NCI-H1436 treated with DMSO at 0.1 percent for 48 hours (cell line): ENCODE results near the gene EYA4.
"Not testable (repeated sequence)": the region's sequence is repeated elsewhere in the genome, so short reads cannot be mapped to it uniquely, and the experiment has no call there.

ENCODE experiments used
- DNase-seq: peaks from one replicate; lab custom pipeline; 2025; lab: John Stamatoyannopoulos, UW

The EYA4 gene

DNA sequence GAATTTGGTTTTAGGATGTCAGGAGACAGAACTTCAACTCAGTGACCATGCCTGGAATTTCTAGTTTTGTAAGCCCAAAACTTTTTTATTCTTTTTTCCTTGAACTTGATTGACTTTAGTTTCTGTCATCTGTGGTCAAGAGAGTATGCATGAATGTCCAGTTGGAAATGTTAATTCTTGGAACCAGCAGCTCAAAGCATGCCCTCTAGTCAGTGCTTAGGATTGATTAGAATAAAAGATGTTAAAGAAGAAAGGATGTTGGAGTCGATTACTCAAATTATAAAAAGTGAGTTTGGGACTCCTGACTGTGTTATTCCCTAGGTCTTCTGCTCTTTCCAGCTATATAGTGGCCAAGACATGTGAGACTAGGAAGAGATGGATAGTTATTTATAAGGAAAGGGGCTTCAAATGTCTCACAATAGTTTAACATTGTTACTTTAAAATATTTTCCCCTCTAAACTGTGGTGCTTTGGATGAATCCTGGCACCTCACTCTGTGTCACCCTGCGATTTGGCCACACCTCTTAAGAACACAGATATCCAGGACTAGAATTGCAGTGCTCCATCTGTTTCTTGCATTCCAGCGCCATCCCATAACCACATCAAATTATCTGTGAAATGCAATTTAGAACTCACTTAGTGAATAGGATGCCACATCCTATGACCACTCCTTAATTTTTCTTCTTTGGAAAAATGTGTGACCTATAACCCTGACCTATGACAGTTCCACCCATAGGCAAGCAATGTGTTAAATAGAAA is 298.5 kb downstream of the EYA4 start:
- DNase-seq = no peak

DNA sequence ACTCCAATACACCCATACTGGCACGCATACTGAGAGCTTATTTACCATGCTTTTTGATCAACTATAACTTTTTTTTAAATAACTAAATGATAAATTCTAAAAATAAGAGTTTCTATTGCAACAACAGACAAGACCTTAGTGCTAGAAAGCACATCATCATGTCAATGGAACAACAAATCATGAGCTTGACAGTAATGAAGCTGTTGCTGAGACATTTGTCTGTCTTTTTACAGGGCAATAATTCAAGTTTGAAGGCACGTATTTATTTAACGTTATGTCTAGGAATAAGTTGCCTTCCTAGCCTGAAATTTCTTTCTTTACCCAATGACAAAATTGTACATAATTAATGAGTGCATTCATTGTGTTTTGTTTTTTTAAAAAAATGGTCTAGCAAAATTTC is 299.2 kb downstream of the EYA4 start:
- DNase-seq = no peak

DNA sequence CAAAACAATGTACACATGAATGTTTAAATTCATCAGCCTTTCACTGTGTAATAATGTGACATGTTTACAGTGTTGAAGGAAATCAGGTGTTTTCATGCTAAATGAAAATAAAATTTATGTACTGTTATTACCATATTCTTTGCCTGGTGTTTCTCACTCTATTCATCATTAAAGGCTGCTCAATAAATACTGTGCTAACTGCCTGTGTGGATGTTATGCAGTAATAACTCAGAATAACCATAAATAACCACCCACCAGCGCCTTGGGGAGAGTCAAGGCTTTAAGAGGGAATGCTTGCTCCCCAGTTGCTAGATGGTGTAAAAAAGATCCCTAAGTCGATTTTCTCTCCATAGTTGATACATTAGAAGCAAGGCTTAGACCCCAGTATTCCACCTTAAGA is 299.9 kb downstream of the EYA4 start:
- DNase-seq = no peak

DNA sequence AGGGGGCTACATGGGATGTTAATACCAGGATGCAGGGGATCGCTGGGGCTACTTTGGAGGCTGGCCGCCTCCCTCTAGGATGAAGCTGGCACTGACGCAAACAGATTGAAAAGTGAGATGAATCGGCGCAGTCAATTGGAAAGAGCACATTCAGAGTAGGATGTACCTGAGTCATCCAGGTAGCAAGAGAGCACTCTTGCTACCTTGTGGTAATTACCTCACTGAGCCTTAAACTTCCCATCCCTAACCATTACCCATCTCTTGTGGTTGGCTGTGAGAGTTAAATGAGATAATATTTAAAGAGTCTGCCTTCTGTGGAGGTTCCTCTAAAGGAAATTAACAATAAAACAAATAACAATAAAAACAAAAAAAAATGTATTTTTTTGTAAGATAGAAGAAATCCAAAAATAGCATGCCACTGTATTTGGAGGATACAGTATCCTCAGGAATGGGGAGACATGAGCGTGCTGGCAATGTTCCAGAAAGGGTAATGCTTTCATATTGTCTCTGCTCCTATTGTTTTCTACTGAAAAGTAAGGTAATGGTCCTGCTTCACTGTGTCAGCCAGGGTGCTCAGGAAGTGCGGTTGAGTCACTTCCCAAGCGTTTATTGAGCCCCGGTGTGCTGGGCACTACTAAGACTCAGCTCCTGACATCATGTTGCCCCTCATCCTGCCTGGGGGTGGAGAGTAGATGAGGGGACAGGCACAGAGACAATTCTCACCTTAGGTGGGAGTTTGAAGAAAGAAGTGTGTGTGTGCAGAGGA is 301.1 kb downstream of the EYA4 start:
- DNase-seq = no peak

DNA sequence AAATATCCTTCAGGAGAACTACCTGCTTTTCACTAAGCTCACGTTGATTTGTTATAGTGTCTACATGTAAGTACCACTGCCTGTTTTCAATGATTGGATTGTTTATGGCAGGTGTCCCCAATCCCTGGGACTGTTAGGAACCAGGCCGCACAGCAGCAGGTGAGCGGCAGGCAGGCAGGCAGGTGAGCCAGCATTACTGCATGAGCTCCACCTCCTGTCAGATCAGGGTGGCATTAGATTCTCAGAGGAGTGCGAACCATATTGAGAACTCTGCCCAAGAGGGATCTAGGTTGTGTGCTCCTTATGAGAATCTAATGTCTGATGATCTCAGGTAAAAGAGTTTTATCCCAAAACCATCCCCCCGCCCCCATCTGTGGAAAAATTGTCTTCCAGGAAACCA is 303.3 kb downstream of the EYA4 start:
- DNase-seq = no peak

DNA sequence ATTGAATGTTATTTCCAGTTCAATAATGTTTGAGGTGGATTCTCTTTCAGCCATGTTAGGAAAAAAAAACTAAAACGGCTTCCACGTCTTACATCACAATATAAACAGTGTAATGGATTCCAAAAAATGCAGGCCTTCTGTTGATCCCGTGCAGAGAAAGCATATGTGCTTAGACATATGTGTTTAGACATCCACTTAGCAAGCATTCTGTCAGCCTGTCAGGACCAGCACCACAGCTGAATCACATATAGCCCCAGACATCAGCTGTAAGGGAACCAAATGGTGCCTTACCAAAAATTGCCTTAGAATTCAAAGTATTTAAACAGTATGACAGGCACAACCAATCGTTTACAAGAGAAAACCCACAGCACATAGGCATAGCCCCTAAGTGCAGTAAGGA is 304.9 kb downstream of the EYA4 start:
- DNase-seq = no peak

DNA sequence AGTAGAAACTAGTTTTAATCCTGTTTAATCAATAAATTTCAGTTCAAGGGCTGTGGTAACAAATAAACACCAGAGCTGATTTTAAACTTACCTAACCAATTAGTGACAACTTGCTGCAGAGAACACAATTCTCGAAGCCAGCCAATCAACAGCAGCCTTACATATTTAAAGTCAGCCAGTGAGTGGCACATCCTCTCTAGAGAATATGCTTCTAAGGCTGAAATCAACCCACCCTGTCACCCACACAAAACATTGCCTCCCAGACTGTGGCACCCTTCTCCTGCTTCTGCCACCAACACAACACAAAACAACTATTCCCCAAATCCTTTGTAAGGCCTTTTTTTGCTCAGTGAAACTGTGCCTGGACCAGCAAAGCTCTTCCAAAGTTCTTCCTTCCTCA is 306.0 kb downstream of the EYA4 start:
- DNase-seq = no peak

DNA sequence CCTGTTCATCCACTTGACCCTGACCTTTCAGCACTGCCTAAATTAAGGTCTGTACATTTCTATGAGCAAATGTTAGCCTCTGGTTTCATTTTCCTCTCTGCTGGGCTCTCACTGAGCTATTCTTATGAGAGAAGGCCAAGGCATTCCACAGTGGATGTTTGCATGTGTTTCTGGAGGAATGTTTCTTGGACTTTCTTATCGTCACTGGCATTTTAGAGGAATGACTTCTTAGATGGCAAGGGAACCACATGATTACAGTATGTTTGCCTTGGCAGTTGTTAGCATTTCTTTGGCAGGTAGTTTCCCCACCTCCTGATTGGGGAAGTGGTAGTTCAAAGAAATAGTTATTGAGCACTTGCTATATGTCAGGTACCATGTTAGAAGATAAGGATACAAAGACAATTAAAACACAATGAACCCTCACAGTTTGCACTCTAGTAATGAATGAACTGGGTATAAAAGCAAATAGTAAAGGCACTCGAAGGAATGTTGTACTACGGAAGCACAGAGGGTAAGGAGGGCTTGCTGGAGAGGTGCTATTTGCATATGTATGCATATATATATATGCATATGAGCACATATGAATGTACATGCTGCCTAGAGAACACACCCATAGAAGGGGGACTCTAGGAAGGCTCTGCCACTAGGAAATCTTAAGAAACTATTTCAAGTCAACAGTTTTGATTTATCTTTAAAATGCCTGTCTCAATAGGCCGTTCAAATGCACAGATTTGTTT is 307.4 kb downstream of the EYA4 start:
- DNase-seq = no peak

DNA sequence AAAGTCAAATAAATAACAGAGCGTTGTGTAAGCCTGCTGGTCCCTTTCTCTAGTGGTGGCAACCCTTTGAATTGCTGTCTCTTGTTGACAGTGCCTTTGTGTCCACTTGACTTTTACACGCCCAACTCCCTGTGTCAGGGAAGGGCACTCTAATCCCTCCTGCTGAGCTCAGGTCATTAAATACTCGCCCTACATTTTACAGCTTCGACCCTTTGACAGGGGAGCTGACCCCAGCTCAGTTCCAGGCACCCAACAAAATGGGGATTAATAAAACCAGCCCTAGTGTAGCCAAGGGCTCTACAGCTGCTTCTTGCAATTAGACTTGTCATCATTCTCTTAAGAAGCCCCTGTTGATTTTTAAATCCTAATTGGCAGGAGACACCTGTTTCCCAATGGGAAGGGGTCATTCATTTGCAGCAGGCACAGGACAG is 308.2 kb downstream of the EYA4 start:
- DNase-seq = no peak

DNA sequence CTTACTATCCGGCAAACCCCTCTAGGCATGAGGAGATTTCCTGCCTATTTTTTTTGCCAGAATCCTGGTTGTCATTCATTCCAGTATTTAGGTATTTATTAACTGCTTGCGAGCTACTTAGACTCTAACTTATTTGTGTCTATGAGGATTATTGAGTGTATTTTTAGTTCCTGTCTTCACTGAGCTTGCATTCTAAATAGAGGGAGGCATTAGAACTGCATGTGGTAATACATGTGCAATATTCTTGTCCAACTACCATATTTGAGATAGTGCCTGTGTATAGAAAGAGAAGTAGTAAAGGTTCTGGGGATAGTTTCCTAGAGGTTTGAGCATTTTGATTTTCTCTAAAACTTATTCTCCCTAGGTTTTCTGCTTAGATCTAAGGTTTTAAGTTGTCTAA is 308.9 kb downstream of the EYA4 start:
- DNase-seq = no peak

DNA sequence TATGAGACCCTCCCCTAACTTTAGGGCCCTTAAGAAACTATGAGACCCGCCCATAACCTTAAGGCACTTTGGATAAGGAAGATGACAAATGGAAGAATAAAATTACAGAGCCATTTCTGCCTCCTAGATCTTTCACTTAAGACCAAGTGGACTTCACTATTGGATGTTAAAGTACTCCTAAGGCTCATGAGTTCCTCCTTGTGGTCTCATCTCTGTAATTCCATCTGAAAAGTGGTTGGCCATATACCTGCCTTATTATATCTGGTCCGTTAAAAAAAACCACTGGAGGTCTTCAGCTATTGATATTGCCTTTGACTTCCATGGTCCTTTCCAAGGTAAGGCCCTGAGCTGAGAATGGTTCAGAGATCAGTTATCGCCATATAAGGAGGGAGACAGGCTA is 310.3 kb downstream of the EYA4 start:
- no peak for DNase-seq

DNA sequence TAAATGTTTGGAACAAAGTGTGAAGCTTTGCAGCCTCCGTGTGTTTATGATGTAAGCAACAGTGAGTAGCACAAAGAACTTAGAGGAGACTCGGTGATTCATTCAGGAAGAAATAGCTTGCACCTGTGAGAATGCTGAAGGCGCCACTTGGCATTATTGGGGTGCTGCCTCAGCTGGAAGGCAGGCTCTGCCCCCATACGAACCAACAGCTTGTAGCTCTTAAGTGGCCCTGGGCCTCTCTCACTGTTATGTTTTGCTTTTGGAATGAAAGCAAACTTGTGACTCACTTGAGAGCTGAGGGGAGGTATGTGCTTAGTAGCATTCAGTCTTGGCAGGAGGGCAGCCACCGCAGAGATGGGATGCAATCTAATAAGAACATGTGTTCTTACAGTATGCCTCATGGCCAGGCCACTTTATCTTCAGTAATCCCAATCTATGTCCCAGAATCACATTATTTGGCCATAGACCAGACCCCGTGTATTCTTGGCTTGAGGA is 310.7 kb downstream of the EYA4 start:
- DNase-seq = no peak

DNA sequence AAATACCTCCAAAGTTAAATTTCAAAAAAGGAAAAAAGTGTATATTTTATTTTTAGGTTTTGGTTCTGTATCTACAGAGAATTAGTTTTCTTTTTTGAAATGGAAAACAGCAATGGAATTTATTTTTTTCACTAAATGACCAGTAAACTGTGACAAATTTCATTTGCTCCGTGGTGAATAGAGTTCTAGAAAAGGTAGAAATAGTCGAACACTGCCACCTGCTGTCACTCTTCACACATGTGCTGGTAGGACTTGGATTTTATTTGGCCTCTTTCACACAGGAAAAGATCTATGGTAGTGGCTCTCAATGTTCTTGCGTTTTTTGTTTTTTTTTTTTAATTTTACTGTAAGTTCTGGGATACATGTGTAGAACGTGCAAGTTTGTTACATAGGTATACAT is 312.5 kb downstream of the EYA4 start:
- DNase-seq = no peak

DNA sequence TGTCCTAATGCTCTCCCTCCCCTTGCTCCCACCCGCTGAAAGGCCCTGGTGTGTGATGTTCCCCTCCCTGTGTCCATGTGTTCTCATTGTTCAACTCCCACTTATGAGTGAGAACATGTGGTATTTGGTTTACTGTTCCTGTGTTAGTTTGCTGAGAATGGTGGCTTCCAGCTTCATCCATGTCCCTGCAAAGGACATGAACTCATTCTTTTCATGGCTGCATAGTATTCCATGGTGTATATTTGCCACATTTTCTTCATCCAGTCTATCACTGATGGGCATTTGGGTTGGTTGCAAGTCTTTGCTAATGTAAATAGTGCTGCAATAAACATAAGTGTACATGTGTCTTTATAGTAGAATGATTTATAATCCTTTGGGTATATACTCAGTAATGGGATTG is 313.0 kb downstream of the EYA4 start:
- not testable (repeated sequence) for DNase-seq

DNA sequence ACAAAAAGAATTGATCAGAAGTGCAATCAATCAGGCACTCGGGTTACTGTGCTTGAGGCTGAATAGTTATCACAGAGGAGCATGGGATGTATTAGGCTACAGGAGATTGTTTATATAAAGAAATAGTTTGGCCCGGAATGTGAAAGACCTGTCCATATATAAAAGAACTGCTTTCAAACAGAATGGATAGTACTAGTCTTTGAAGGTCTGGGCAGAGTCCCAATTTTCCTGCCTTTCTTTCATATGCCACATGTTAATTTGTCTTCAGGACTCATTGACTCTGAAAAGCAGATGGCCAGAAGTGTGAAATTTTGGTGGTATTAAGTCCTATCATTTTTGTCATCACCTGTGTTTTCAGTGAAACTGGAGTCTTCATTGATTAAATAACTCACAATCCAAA is 314.5 kb downstream of the EYA4 start:
- DNase-seq = no peak

DNA sequence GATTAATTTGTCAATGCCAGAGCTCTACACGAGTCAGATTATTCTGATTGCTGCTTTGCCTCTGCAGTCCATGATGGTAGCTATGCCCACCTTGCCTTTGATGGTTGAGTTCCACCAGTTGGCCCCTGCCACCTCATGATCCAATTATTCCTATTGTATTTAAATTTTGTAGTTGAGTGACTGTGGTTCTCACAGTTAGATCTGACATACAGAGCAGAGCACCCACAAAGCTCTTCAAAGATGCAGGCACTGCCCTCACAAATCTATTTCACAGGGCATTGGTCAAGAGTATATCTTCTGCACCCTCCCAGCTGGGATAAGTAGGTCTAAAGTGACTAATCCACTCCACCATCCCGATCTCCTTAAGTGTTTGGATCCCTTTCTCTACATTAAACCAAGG is 318.8 kb downstream of the EYA4 start:
- DNase-seq = no peak

DNA sequence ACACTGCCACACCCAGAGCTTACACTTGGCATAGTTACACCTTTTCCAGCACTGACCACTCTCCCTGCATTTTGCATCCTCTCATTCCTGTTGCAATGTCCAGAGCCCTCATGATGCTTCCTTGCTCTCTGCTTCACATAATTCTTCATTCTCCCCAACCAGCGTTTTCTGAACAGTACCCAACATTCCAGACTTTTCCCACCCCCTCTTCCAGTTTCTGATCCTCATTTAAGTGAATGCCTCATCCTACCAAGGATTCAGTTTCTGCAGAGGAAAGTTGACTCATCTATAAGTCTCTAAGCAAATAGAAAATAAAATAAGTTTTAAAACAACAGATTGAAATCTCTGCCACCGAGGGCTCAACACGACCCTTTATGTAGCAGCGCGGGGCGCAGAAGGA is 326.5 kb downstream of the EYA4 start:
- no peak for DNase-seq

DNA sequence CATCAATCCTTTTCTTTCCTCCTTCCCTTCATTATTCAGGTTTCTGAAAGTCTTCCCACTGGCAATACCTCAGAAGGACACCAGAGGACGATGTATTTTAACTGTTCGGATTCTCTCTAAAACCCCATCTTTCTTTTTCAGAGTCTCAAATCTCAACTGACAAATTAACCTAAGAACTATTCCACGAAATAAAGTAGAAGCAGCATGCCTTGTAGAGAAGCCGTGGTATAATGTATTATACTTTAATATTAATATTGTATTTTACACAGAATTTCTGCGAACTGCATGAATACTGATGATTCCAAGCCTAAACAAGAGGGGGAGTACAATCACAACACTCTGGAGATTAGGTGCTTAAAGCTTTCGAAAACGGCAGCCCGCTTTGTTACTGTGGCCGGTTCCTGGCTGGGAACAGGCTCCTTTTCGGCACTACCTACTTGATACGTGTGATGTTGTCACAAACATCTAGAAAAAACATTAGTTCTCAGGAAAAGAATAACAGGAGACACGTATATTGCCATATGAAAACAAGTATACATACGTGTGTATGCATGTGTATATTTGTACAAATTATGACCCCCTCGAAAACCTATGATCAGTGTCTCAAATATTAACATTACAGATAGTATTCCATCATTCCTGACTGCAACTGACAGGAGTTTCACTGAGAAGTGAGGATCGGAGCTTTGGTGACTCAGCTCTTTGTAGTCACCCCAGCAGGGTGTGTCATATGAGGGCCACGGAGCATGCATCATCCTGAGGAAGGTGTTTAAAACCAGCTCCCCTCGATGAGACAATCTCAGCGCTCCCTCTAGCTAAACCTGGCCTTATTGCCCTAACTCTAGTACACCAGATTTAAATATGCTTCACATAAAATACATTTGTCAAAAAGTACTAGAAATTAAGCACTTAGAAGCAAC is 328.1 kb downstream of the EYA4 start:
- DNase-seq = no peak

DNA sequence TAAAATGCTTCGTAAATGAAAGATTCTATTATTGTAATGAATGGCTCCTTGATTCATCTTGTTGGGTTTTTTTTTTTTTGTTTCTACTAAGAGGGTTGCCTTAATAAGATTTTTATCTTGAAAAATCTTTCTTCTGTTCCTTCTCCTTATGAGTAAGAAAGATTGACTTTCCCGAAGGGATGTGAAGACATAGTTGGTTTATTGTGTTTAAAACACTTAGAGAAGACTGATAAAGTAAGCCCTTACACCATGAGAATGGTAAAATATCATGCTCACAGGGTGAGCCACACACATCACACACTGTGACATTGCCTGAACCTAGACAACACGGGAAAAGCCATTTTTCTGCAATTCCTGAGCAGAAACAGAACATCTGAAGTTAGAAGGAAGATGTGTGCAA is 330.5 kb downstream of the EYA4 start:
- no peak for DNase-seq

DNA sequence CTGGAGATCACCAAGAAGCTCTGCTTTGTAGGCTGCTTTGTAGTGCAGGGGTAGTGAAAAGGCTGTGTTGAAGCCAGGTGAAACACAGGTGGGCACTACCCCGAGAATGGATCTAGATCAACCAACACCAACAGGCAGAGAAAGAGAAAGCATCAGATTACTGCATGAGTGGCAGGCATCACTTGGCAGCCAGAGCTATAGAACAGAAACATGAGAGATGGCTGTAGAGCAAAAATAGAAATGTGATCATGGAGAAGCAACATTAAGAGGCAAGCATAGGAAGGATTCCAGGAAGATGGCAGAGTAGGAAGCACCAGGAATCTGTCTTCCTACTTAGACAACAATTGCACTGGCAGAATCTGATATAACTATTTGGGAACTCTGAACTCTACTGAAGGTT is 336.7 kb downstream of the EYA4 start:
- no peak for DNase-seq
